HG03280 (cell line): ENCODE data around the gene ADGRA1.
"Not testable (repeated sequence)": the region's sequence is repeated elsewhere in the genome, so short reads cannot be mapped to it uniquely, and the experiment has no call there.

Experiments used
- ATAC-seq: cut with Tn5 transposase; IDR thresholded peaks from one replicate; pipeline ENCODE4 v1.9.1; 2021; ENCODE audit warnings: mild to moderate bottlenecking, moderate library complexity; ENCODE audit not compliant: unreplicated experiment

Gene ADGRA1

DNA sequence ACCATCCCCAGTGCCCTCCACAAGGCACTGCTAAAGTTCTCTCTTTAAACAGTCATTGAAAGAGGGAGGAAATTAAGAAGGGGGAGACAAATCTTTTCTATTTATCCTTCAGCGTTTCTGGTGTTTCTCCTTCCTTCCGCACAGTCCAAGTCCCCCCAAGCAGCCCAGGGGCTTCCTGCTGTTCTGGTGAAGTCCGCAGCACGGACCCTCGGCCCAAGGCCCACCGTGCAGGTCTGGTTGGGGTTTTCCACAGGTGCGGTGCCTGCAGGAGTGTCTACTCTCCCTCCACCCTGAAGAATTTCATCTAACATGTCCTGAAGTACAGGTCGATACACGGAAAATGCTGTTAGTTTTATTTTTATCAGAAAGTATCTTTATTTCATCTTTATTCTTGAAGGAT, 38.2 kb downstream of the ADGRA1 start:
- ATAC-seq, result no peak

DNA sequence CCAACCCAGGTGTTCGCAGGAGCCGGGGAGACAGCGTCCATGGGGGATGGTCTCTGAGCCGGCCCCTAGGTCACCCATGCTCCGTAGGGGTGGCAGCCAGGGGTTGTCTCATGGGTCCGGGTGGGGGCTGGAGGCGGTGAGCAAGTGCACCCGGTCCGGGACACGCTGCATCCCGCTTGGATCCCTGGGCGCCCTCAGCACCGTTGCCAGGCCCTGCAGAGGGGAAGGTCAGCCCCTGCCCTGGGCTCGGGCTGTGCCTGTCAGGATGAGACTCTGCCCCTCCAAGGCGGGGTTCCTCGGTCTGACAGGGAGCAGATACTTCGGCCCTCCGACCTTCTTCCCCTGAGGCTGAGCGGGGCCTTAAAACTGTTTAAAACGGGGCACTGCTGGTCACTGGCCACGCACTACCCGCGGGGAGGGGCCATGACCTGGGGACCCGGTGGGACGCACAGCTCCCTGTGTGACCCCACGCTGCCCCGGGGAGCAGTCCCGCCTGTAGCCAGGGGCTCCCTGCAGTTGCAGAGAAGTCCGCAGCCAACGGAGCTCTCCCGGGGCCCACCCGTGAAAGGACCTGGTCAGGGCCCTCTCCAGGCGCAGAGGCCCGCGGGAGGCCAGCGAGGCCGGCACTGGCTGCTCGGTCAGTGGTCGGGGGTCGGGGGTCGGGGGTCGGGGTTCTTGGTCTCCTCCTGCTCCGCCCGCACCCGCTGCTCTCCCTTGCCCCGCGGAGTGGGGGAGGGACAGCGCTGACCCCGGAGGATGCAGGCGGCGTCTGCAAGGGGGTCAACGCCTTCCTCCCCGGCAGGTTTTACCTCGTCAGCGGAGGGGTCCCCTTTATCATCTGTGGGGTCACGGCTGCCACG, 38.9 kb downstream of the ADGRA1 start:
- ATAC-seq, result no peak

DNA sequence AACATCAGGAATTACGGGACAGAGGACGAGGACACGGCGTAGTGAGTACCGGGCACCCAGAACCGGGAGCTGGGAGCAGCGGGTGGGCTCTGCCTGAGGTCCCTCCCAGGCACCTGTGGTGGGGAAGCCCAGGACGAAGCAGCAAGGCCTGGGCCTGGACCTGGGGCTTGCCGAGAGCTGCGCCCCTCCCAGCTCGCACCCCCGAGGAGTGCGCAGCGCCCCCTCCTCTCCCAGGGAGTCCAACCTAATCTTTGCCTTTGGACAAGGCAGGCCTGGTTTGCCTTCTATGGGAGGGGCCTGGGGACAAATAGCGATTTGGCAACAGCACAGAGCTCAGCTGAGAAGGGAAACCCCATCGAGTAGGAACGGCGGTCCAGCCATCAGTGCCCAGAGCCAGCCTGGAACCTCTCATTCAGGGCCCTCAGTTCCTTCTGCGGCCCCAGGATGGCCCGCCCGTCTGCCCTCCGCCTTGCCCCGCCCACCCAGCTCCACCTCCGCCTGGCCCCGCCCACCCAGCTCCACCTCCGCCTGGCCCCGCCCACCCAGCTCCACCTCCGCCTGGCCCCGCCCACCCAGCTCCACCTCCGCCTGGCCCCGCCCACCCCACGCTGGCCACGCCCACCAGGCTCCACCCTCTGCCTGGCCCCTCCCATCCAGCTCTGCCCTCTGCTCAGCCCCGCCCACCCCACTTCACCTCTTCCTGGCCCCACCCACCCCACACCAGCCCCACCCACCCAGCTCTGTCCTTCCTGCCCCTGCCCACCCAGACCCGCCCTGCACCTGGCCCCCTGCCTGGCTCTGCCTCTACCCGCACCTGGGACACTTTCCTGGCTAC, 39.8 kb downstream of the ADGRA1 start:
- ATAC-seq, result no peak

DNA sequence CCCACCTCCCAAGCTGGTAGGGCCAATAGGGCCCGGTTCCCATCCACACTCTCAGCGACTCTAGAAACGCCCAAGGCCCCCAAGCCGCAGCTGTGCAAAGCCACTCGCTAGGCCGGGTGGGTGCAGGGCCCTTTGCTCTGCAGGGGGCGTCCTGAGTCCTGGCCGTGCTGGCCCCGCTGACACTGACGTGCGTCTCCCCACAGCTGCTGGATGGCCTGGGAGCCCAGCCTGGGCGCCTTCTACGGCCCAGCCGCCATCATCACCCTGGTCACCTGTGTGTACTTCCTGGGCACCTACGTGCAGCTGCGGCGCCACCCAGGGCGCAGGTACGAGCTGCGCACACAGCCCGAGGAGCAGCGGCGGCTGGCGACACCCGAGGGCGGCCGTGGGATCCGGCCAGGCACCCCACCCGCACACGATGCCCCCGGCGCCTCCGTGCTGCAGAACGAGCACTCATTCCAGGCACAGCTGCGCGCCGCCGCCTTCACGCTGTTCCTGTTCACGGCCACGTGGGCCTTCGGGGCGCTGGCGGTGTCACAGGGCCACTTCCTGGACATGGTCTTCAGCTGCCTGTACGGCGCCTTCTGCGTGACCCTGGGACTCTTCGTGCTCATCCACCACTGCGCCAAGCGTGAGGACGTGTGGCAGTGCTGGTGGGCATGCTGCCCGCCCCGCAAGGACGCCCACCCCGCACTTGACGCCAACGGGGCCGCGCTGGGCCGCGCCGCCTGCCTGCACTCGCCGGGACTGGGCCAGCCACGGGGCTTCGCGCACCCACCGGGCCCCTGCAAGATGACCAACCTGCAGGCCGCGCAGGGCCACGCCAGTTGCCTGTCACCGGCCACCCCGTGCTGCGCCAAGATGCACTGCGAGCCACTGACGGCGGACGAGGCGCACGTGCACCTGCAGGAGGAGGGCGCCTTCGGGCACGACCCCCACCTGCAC, 40.7 kb downstream of the ADGRA1 start:
- no peak for ATAC-seq

DNA sequence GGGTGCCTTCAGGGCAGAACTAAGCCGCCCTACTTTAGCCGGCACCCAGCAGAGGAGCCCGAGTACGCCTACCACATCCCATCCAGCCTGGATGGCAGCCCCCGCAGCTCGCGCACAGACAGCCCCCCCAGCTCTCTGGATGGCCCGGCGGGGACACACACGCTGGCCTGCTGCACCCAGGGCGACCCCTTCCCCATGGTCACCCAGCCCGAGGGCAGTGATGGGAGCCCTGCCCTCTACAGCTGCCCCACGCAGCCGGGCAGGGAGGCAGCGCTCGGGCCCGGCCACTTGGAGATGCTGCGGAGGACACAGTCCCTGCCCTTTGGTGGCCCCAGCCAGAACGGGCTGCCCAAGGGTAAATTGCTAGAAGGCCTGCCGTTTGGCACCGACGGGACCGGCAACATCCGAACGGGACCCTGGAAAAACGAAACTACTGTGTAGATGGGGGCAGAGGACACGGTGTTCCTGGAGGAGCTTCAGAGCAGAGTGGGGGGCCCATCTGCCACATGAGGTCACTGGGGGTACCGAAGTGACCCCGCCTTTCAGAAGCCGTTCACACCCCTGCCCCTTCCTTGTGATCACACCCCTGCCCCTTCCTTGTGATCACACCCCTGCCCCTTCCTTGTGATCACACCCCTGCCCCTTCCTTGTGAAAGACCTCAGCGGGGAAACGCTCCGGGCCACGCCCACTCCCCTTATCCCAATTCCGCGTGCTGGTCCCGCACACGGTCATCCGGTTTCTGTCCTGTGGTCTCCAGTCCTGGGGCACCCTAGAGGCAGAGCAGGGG, 41.5 kb downstream of the ADGRA1 start:
- ATAC-seq, result no peak

DNA sequence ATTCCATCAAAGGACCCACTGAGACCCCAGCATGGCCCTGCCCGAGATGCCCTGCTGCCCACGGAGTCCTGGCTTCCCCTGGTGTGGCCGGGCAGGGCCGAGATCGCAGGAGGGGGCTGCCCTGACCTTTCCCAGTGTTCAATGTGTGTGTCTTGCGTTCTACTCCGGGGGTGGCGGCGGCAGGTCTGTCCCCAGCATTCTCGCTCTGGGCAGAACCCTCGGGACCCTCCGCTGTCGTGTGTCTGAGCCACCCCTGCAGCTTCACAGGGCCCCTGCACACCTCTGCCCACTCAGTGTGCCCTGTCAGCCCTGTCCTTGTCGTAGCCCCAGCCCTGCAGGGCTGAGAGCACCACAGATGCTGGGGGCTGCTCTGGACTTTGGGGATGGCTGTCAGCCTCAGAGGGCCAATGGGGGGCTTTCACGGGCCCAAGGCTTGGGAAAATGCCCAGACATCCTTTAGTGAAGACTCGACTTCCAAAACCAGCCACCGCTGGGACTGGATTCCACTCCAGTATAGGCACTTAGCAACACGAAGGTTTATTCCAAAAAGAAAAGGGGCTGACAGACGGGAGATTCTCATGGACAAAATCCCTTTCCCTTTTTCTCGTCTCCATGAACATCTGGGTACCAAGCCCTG, 42.3 kb downstream of the ADGRA1 start:
- ATAC-seq, result no peak

DNA sequence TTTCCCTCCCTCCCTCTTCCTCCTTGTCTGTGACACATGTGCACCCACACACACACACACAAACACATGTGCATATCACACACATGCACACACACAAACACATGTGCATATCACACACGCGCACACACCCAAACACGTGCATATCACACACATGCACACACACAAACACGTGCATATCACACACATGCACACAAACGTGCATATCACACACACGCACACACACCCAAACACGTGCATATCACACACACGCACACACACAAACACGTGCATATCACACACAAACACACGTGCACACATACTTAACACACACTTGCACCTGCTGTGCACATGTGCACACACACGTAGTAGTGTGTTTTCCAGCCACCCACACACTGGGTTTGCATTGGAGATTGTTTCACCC, 42.9 kb downstream of the ADGRA1 start:
- ATAC-seq, result no peak

DNA sequence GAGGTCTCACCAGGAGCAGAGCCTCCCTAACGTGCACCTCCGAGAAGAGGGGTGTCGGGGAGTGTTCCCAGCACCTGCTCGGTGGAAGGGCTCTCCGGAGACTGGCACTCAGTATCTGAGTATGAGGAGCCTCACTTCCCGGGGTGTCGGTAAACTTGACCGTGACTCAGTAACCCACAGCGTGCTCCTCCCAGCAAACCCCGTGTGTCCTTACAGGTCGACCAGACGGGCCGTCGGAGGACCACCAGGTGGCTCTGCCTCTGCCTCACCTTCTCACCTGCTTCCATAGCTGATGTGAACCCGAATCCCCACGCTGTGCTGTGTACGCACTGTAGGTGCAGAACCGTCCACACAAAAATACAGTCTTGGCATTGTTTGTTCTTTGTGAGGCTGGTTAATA, 43.3 kb downstream of the ADGRA1 start:
- ATAC-seq, result no peak

DNA sequence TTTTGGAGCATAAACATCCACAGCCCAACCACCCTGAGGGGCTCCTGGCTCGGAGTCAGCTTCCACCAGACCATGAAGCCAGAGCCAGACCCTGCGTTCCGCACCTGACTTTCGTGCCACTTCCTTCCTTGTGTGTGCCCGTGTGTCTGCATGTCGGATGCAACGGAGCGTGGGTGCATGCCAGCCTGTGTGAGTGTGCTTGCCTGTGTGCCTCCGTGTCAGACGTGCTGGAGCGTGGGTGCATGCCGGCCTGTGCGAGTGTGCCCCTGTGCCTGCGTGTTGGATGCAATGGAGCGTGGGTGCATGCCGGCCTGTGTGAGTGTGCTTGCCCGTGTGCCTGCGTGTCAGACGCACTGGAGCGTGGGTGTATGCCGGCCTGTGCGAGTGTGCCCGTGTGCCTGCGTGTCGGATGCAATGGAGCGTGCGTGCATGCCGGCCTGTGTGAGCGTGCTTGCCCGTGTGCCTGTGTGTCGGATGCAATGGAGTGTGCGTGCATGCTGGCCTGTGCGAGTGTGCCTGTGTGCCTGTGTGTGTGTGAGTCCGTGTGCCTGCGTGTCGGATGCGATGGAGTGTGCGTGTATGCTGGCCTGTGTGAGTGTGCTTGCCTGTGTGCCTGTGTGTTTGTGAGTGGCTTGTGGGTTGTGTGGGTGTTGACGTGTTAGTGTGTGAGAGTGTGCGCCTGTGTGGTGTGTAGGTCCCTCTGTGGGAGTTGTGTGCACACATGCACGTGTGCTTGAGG, 44.2 kb downstream of the ADGRA1 start:
- no peak for ATAC-seq

DNA sequence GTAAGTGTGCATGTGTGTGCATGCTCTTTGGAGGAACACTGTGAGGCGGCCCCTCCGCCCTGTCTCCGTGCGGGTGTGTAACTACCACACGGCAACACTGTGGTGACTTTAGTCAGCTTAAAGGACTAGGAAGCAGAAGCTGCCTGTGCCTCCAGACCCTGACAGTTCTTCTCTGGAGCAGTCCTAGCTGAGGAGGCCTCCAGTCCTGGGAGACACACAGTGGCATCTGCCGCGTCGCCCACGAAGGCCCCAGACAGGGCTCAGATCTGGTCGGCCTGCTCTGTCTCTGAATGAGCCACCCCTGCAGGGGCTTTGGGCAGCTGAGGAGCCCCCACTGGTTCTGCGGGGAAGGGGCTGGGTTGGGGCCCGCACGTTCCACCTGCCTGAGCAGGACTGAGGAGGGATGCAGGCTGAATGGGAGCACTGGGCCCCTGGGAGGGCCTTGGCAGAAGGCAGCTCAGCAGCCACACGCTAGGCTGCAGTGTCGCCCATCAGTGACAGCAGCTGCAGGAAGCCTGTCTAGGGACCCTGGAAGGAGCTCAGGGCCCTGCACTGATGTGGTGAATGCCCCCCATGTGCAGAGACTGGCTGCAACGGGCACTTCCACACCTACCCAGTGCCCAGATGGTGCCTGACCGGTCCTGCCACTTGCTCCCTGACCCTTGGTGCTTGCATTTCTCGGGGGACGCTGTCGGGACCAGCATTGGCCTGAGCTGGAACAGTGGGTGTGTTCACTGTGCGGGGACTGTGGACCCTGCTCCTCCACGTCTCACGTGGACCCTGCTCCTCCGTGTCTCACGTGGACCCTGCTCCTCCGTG, 45.0 kb downstream of the ADGRA1 start:
- ATAC-seq, result no peak

DNA sequence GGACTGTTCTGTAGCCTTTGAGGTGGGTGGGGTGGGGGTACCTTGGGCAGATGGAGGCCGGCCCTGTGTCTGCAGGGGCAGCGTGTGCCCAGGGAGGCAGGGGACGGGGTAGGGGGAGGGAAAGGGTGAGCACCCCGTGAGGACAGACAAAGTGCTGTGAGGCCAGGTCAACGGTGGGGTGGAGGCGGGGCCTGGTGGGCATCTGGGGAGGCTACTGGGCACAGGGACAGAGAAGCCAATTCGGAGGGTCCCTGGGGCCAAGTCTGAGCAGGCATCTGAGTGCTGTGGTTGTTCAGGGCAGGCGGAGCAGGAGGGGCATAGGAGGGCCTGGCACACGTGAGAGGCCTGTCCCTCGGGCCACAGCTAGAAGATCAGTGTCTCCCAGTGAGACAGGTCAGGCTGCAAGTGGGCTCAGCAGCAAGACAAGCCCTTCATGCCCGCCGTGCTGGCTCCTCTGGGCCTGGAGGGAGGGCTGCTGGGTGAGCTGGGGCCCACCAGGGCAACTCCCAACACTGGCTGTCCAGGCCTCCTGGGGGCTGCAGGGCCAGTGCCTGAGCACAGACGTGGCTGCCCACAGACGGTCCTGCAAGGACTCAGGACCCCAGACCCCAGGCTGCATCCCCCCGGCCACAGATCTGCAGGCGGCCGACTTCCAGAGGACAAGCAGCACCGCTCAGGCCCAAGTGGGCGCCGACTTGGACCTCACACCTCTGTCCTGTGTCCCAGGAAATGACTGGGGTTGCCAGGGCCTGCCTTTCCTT, 45.9 kb downstream of the ADGRA1 start:
- no peak for ATAC-seq

DNA sequence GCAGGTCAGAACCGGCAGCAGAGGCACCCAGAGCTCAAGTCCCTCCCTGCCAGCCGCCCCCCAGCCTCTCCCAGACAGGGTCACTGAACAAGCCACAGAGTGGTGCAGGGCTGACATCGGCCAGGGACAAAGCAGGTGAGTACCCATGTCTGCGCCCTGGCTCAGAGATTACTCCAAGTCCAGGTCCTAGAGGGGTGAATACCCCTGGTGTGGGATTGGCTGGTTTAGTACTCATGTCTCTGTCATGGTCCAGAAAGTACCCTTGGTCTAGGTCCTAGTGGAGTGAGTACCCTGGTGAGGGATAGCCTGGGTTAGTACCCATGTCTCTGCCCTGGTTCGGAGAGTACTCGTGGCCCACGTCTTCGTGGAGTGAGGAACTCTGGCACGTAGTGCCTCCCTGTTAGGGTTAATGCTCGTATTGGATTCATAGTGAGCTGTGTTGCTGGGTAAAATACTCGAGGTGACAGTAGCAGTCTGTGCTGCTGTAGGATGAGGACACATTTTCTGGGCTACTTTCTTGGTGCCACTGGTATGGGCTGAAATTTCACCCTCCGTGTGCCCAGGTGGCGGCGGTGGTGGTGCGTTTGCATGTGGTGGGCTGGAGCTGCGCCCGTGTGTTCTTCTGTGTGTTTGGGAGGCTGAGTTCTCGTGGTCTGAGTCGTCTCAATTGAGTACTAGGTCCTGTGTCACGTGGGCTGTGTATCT, 46.8 kb downstream of the ADGRA1 start:
- ATAC-seq, result no peak

DNA sequence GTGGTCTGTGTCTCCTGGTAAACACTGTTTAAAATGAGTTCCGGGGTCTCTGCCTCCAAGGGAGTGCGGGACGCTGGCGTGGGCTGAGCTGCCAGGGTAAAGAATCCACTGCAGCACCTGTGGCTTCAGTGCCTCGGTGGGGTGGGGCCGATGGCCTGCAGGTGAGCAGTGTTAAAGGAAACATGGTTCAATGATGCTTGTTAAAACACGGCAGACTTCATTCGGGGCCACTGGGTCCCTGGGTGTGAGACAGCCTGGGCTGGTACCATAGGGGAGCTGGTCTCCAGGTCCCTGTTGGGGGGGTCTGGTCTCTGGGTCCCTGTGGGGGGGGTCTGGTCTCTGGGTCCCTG, 47.4 kb downstream of the ADGRA1 start:
- ATAC-seq, result no peak

DNA sequence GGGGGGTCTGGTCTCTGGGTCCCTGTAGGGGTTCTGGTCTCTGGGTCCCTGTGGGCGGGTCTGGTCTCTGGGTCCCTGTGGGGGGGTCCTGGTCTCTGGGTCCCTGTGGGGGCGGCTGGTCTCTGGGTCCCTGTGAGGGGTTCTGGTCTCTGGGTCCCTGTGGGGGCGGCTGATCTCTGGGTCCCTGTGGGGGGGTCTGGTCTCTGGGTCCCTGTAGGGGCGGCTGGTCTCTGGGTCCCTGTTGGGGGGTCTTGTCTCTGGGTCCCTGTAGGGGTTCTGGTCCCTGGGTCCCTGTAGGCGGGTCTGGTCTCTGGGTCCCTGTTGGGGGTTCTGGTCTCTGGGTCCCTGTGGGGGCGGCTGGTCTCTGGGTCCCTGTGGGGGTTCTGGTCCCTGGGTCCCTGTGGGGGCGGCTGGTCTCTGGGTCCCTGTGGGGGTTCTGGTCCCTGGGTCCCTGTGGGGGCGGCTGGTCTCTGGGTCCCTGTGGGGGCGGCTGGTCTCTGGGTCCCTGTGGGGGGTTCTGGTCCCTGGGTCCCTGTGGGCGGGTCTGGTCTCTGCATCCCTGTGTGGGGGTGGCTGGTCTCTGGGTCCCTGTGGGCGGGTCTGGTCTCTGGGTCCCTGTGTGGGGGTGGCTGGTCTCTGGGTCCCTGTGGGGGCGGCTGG, 49.9 kb downstream of the ADGRA1 start:
- ATAC-seq, result not testable (repeated sequence)

DNA sequence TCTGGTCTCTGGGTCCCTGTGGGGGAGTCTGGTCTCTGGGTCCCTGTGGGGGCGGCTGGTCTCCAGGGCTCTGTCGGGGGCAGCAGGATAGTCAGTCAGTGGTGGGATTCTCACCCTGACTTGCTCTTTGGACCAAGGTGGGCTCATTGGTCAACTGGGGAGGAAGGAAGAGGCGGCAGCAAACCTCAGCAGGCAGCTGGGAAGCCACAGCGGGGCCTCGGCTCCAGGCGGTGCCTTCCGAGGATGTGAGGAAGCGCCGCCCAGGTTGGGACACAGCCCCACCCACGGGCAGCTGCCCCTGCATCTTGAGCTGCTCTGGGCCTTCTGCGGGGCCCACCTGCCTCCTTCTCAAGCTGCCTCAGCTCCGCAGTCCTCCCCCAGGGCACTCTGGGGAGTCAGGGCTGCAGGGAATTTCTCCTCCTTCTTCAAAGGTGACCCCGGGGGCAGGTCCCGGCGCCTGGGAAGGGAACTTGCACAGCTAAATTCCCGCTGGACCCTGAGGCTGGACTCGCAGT, 51.9 kb downstream of the ADGRA1 start:
- ATAC-seq, result no peak

DNA sequence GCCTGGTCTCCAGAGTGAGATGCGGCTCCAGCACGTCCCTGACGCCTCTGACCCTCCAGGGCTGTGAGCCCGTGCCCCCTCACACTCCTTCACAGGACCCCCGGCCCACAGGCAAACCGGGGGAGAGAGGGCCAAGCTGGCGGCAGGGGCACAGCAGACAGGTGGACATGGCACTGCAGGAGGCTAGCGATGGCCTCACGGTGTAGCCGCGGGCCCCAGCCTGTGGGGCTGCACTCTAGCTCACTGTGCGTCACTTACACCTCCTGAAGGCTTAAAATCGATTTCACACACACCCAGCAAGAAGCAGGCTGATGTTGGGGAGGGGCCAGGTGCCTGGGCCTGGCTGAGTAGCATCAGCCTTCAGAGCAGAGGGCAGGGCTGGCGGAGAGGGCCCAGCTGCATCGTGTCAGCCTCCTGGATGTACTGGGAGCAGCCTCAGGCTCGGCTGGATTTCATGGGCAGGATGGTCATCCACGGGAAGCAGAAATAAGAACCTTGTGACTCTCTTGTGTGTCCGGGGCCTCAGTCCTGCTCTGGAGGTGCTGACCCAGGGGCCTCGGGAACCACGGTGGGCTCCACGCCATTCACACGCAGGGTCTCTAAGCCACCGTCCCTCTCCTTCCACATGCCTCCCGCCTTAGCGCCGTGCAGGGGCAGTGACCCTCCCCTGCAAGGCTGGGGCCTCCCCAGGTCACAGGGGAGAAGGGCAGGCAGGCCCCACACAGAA, 52.9 kb downstream of the ADGRA1 start:
- ATAC-seq, result no peak
